KOPT-K1 (cell line): Measurements from ENCODE around the gene ZNF396.
A peak's percentile ranks its signal among the peaks of the same experiment; 100 is the strongest.

Source experiments
- H3K27ac ChIP-seq: fragments of 200-600 bp; sonication (generic); 2 replicates; pipeline ENCODE4 v1.5.1; 2016; ENCODE audit warnings: antibody characterized with exemption, mild to moderate bottlenecking, low read depth, low read length; ENCODE audit not compliant: poor library complexity, severe bottlenecking
- H3K36me3 ChIP-seq: fragments of 200-600 bp; sonication (generic); 2 replicates; pipeline ENCODE4 v1.5.1; 2017; ENCODE audit warnings: antibody characterized with exemption, mild to moderate bottlenecking, low read length, moderate library complexity; ENCODE audit not compliant: insufficient read depth
- H3K9me3 ChIP-seq: fragments of 200-600 bp; sonication (generic); 2 replicates; pipeline ENCODE4 v1.5.1; 2017; ENCODE audit warnings: antibody characterized with exemption, low read length, mild to moderate bottlenecking; ENCODE audit not compliant: insufficient read depth, poor library complexity, severe bottlenecking

ZNF396 gene

DNA sequence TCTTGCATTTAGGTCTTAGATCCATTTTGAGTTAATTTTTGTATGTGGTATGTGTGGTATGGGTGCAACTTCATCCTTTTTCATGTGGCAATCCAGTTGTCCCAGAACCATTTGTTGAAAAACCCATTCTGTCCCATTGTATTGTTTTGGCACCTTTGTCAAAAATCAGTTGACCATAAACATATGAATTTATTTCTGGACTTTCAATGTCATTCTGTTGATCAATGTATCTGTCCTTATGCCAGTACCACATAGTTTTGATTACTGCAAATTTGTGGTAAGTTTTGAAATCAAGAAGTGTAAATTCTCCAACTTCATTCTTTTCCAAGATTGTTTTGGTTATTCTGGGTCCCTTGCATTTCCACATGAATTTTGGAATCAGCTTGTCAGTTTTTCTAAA lies 16.6 kb upstream of the ZNF396 start:
- peaks cover 4% of the 10 kb centered on the region for H3K9me3 ChIP-seq

GRCh38 chr18:35392375-35392774 lies 15.2 kb upstream of the ZNF396 start:
- Histone ChIP-seq H3K36me3 (no peaks in the 10 kb centered on the region), H3K27ac (no peak overlapping the region), H3K9me3 (peaks cover 4% of the 10 kb centered on the region)

More for the DNA sequence above, 16.6 kb upstream of the ZNF396 start:
- Histone ChIP-seq H3K27ac (no peak overlapping the region), H3K36me3 (no peaks in the 10 kb centered on the region)

GRCh38 chr18:35390951-35391700 lies 14.0 kb upstream of the ZNF396 start:
- no peak overlapping the region for H3K27ac ChIP-seq
- no peaks in the 10 kb centered on the region for H3K36me3 ChIP-seq

DNA sequence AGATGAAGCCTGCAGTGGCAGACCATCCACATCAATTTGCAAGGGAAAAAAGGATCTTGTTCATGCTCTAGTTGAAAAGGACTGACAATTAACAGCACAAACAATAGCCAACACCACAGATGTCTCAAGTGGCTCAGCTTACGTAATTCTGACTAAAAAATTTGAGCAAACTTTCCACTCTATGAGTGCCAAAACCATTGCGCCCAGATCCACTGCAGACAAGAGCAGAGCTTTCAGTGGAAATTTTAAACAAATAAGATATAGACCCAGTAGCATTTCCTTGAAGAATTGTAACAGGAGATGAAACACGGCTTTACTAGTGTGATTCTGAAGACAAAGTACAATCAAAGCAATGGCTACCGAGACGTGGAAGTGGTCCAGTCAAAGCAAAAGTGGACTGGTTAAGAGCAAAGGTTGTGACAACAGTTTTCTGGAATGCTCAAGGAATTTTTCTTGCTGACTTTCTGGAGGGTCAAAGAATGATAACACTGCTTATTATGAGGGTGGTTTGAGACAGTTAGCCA lies 12.0 kb upstream of the ZNF396 start:
- Histone ChIP-seq H3K27ac (no peak overlapping the region), H3K9me3 (peaks cover 4% of the 10 kb centered on the region), H3K36me3 (no peaks in the 10 kb centered on the region)

More at GRCh38 chr18:35390951-35391700, 14.0 kb upstream of the ZNF396 start:
- H3K9me3 ChIP-seq: peaks cover 4% of the 10 kb centered on the region

DNA sequence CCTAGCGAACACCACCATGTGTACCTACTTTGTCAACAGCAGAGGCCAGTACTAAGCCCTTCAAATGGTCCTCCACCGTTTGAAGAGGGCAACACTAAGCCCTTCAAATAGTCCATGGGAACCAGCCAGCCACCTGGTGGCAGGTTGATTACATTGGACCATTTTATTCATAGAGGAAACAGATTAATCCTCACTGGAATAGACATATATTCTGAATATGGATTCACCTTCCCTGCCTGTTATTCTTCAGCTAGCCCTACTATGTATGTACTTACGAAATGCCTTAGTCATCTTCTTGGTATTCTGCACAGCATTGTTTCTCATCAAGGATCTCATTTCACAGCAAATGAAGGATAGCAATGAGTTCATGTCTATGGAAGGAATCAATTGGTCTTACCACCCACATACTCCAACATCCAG lies 10.0 kb upstream of the ZNF396 start:
- Histone ChIP-seq H3K27ac (no peak overlapping the region), H3K9me3 (no peaks in the 10 kb centered on the region), H3K36me3 (no peaks in the 10 kb centered on the region)

DNA sequence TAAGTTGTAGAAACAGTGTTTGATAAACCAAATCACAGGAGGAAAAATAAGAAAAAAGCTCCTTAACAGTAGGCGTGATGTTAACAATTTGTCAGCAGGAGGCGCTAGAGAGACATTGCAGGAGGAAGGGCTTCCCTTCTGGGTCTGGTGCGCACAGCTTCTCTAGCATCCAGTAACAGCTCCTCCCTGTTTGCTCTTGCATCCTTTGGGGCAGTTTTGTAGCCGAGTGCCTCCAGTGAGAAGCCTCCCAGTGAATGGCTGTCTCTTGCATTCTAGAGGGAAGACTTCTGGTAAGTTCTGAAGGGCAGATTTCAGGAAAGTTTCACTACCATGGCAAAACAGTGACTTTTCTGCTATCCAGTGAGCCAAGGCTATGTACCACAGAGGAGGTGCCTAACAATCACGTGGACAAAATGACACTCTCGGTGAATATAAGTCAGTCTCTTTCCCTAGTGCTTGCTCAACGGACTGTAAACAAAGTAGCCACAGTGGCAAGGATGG lies 9.5 kb upstream of the ZNF396 start:
- H3K36me3 ChIP-seq: no peaks in the 10 kb centered on the region
- no peaks in the 10 kb centered on the region for H3K9me3 ChIP-seq
- H3K27ac ChIP-seq: no peak overlapping the region

- H3K9me3 ChIP-seq: no peaks in the 10 kb centered on the region
- H3K27ac ChIP-seq: no peak overlapping the region
- no peaks in the 10 kb centered on the region for H3K36me3 ChIP-seq
Measured at GRCh38 chr18:35383136-35383535, 6.0 kb upstream of the ZNF396 start.

- H3K27ac ChIP-seq: no peak overlapping the region
- no peaks in the 10 kb centered on the region for H3K36me3 ChIP-seq
- no peaks in the 10 kb centered on the region for H3K9me3 ChIP-seq
Measured at GRCh38 chr18:35379421-35379820, 2.3 kb upstream of the ZNF396 start.

DNA sequence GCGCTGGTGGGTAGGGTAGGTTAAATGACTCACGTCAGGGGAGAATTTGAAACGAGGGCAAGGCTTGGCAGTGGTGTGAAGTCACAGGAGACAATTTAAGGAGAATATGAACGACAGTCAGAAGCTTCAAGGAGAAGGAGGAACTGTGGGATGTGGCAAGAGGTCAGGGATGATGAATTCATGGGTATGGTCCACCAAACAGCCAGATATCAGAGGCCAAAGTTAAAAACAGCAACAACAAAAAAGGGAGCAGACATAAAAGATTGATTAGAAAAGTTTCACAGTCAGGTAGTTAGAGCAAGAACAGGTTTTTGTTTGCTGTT lies 1.4 kb upstream of the ZNF396 start:
- Histone ChIP-seq H3K27ac (no peak overlapping the region), H3K9me3 (no peaks in the 10 kb centered on the region), H3K36me3 (no peaks in the 10 kb centered on the region)

DNA sequence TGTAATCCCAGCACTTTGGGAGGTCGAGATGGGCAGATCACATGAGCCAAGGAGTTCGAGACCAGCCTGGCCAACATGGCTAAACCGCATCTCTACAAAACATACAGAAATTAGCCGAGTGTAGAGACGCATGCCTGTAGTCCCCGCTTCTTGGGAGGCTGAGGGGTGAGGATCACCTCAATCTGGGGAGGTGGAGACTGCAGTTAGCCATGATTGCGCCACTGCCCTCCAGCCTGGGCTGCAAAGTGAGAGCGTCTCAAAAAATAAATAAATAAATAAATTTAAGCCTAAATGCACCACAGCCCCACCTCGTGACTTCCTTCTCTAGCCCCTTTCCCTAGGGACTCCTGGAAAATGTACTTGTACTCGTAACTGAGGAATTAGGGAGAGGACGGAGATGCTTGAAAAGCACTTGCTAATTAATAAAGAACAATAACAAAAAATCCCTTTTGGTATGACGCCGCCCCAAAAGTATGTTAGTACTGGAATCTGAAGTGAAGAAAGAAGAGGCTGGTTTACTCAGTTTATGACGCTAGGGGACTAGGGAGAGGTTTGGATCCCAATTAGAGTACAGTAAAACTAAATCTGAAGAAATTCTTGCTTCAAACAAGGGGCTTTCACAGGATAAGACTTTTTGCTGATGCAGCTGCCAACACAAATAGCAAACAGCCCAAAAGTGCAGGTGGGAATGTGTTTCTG lies 887 bp upstream of the ZNF396 start:
- Histone ChIP-seq H3K36me3 (no peaks in the 10 kb centered on the region), H3K27ac (no peak overlapping the region), H3K9me3 (no peaks in the 10 kb centered on the region)

GRCh38 chr18:35376393-35376741 lies 770 bp downstream of the ZNF396 start:
- peak overlapping the region; percentile 27 for H3K27ac ChIP-seq
- no peaks in the 10 kb centered on the region for H3K9me3 ChIP-seq
- H3K36me3 ChIP-seq: no peaks in the 10 kb centered on the region

GRCh38 chr18:35374708-35375107 lies 2.4 kb downstream of the ZNF396 start:
- Histone ChIP-seq H3K27ac (no peak overlapping the region), H3K36me3 (no peaks in the 10 kb centered on the region), H3K9me3 (no peaks in the 10 kb centered on the region)

GRCh38 chr18:35371412-35372195 lies 5.5 kb downstream of the ZNF396 start:
- Histone ChIP-seq H3K36me3 (no peaks in the 10 kb centered on the region), H3K27ac (no peak overlapping the region), H3K9me3 (no peaks in the 10 kb centered on the region)

DNA sequence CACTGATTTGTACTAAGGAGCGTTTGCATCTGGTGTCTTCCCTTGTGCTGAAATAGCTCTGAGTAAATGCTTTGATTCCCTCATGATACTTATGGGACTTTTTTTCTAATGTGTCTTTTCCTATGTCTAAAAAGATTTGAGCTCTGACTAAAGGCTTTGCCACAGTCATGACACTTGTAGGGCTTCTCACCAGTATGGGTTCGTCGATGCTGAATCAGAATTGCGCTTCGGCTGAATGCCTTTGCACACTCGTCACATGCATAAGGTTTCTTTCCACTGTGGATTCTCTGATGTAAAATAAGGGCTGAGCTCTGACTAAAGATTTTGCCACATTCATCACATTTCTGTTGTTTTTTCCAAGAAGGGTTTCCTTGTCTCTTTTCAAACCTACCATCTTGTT lies 8.0 kb downstream of the ZNF396 start:
- Histone ChIP-seq H3K36me3 (no peaks in the 10 kb centered on the region), H3K27ac (no peak overlapping the region), H3K9me3 (no peaks in the 10 kb centered on the region)

DNA sequence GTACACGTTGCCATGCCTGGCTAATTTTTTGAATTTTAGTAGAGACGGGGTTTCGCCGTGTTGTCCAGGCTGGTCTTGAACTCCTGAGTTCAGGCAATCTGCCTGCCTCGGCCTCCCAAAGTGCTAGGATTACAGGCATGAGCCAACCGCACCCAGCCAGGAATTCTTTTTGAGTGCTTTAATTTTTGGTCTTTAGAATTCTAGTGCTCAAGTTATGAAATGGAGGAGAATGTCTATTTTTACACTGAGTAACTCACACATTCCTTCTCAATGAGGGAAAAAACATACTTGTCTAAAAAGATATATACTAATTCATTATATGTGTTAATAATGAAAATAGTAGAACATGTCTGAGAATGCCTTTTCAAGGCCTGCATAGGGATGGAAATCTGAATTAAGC lies 8.5 kb downstream of the ZNF396 start:
- no peaks in the 10 kb centered on the region for H3K9me3 ChIP-seq
- H3K27ac ChIP-seq: no peak overlapping the region
- H3K36me3 ChIP-seq: no peaks in the 10 kb centered on the region
